B cell (primary cell): ENCODE results near the gene LPGAT1. TPM values are rescaled to one million over a fixed set of nuclear protein-coding genes. Genes with fewer than 3 reads are reported as not detected.
A peak's percentile ranks its signal among the peaks of the same experiment; 100 is the strongest.

Source experiments
- ATAC-seq: fragments of 200-7000 bp; cut with Tn5 transposase; one replicate; pipeline ENCODE4 v1.10.0; 2021; ENCODE audit warnings: low read depth, mild to moderate bottlenecking, moderate number of reproducible peaks, moderate library complexity
- CTCF ChIA-PET: fragments of 350-600 bp; sonication (Branson Sonifier 250); formaldehyde crosslinking; loops from one replicate; lab custom pipeline; 2021; ENCODE audit warnings: antibody characterized with exemption, inconsistent platforms; lab: Charles Lee
- POLR2A ChIA-PET: fragments of 350-600 bp; sonication (Branson Sonifier 250); formaldehyde crosslinking; loops from one replicate; lab custom pipeline; 2021; ENCODE audit warnings: antibody characterized with exemption; lab: Charles Lee
- DNase-seq: peaks from one replicate; pipeline ENCODE4 v3.0.0; 2013
- H2AFZ ChIP-seq: 2 replicates; pipeline ENCODE4 v1.6.1; 2012; ENCODE audit warnings: mild to moderate bottlenecking, low read depth, low read length; ENCODE audit not compliant: insufficient read depth, poor library complexity, severe bottlenecking
- H3K27ac ChIP-seq, 2 donors: 1 replicate in 1 of 2; 2 replicates in 1 of 2; pipeline ENCODE4 v1.5.1; 2012 to 2013; ENCODE audit warnings: low read length in 2 of 2, mild to moderate bottlenecking in 2 of 2, moderate library complexity in 1 of 2
- H3K27me3 ChIP-seq, 4 experiments: fragments of 200-600 bp in 1 of 4; sonication (generic) in 1 of 4; replicated peaks in 1 of 4; 1 replicate in 2 of 4; 2 replicates in 2 of 4; pipeline versions ENCODE4 v1.6.1 to v1.7.0; 2013 to 2016; ENCODE audit warnings: low read length in 3 of 4, mild to moderate bottlenecking in 2 of 4, mixed read lengths in 1 of 4, moderate library complexity in 1 of 4; ENCODE audit not compliant: insufficient read depth in 4 of 4, control insufficient read depth in 3 of 4; ENCODE audit errors: control extremely low read depth in 1 of 4
- H3K36me3 ChIP-seq, 2 experiments: replicated peaks in 1 of 2; 1 replicate in 1 of 2; 2 replicates in 1 of 2; pipeline versions ENCODE4 v1.6.1 to v1.7.1; 2013; ENCODE audit warnings: low read length in 1 of 2; ENCODE audit not compliant: insufficient read depth in 2 of 2, control insufficient read depth in 1 of 2; ENCODE audit errors: control extremely low read depth in 1 of 2, extremely low read depth in 1 of 2
- H3K4me1 ChIP-seq, 2 donors: fragments of 200-600 bp in 1 of 2; sonication (generic) in 1 of 2; 1 replicate in 1 of 2; 2 replicates in 1 of 2; pipeline versions ENCODE4 v1.5.1 to v1.6.1; 2013 to 2017; ENCODE audit warnings: low read length in 2 of 2; ENCODE audit not compliant: control insufficient read depth in 2 of 2, insufficient read depth in 2 of 2
- H3K4me2 ChIP-seq: replicated peaks from 2 replicates; pipeline ENCODE3; 2012; ENCODE audit warnings: mild to moderate bottlenecking, low read depth, low read length; ENCODE audit not compliant: poor library complexity, severe bottlenecking
- H3K4me3 ChIP-seq, 5 experiments: fragments of 200-600 bp in 1 of 5; sonication (generic) in 1 of 5; 1 replicate in 3 of 5; 2 replicates in 2 of 5; pipeline versions ENCODE4 v1.5.1 to v1.7.0; 2011 to 2016; ENCODE audit warnings: low read length in 4 of 5, mild to moderate bottlenecking in 4 of 5, low read depth in 2 of 5, control low read depth in 1 of 5, moderate library complexity in 1 of 5; ENCODE audit not compliant: insufficient read depth in 1 of 5; ENCODE audit errors: control extremely low read depth in 1 of 5, extremely low read depth in 1 of 5
- H3K79me2 ChIP-seq: fragments of 200-600 bp; sonication (generic); one replicate; pipeline ENCODE4 v1.6.0; 2016; ENCODE audit warnings: low read length; ENCODE audit not compliant: control insufficient read depth, insufficient read depth
- H3K9ac ChIP-seq: fragments of 200-600 bp; sonication (generic); 2 replicates; pipeline ENCODE4 v1.6.1; 2017; ENCODE audit warnings: mild to moderate bottlenecking, low read length, moderate library complexity
- H3K9me3 ChIP-seq, 3 donors: one replicate each; pipeline versions ENCODE4 v1.6.1 to v1.7.1; 2013; ENCODE audit warnings: low read length in 2 of 3; ENCODE audit not compliant: control insufficient read depth in 2 of 3, insufficient read depth in 1 of 3; ENCODE audit errors: control extremely low read depth in 1 of 3
- H4K20me1 ChIP-seq: 2 replicates; pipeline ENCODE4 v1.6.0; 2012; ENCODE audit warnings: mild to moderate bottlenecking, low read length; ENCODE audit not compliant: insufficient read depth, control insufficient read depth, poor library complexity, severe bottlenecking
- H3K27ac Mint-ChIP-seq: one replicate; pipeline ENCODE4 v1.8.0; 2021; ENCODE audit warnings: mixed read lengths
- H3K27me3 Mint-ChIP-seq: one replicate; pipeline ENCODE4 v1.8.0; 2021; ENCODE audit warnings: mixed read lengths
- H3K4me1 Mint-ChIP-seq: one replicate; pipeline ENCODE4 v1.8.0; 2021; ENCODE audit warnings: mixed read lengths
- H3K4me3 Mint-ChIP-seq: one replicate; pipeline ENCODE4 v1.8.0; 2021; ENCODE audit warnings: mixed read lengths
- H3K9me3 Mint-ChIP-seq: one replicate; pipeline ENCODE4 v1.8.0; 2022; ENCODE audit warnings: mixed read lengths; ENCODE audit not compliant: insufficient read depth
- CTCF ChIP-seq: fragments of 200-600 bp; IDR thresholded peaks from one replicate; pipeline ENCODE4 v1.8.0; 2022; ENCODE audit warnings: antibody characterized with exemption, mild to moderate bottlenecking
- EZH2 ChIP-seq: IDR thresholded peaks from 2 replicates; pipeline ENCODE4 v1.6.1; 2012; ENCODE audit warnings: borderline replicate concordance, low read depth, mild to moderate bottlenecking, moderate library complexity, low read length; ENCODE audit not compliant: insufficient read depth, poor library complexity, severe bottlenecking
- WGBS: methylation state at CpG from one replicate; pipeline ENCODE4 v1.1.5; 2013; ENCODE audit warnings: missing lambda C conversion rate; ENCODE audit not compliant: insufficient coverage; 5-methylcytosine and 5-hydroxymethylcytosine counted together
- intact Hi-C: fragments of 100-400 bp; cut with micrococcal nuclease; formaldehyde crosslinking; loops from one replicate; pipeline ENCODE4 v1.10.0; 2022
- polyA plus RNA-seq: library from polyadenylated mRNA; depleted of rRNA; stranded (reverse); fragments of >200 nt; gene quantifications from 2 replicates; pipeline ENCODE4 v1.2.3, GENCODE V29; 2012
- total RNA-seq, 2 donors: library from RNA; stranded (reverse); fragments of 120-200 nt in 1 of 2; gene quantifications; 1 replicate in 1 of 2; 2 replicates in 1 of 2; pipeline versions ENCODE4 v1.2.3 to v1.2.4, GENCODE V29; 2013 to 2022

Gene LPGAT1
- total and polyA plus RNA-seq, 2 donors (not counting 1 experiment from before 2014, with no cell fraction given): 9.3 to 63.8 TPM

GRCh38 chr1:211825980-211826379 is 4.6 kb downstream of the LPGAT1 start:
- TF ChIP-seq EZH2: no peak
- no peak for TF ChIP-seq CTCF
- H2AFZ ChIP-seq: no peak overlapping the region
- H3K27me3 Mint-ChIP-seq: no peaks in the 10 kb centered on the region
- H3K4me2 ChIP-seq: no peak overlapping the region
- ATAC-seq (no peak), DNase-seq (no peak)
- H3K27ac Mint-ChIP-seq: no peak overlapping the region
- intact Hi-C loops: no loop called here
- H3K79me2 ChIP-seq: peaks cover 47% of the 10 kb centered on the region
- WGBS: no CpG with 5 or more reads among the region's 1 CpG
- no peaks in the 10 kb centered on the region for H3K27me3 ChIP-seq
- no peak overlapping the region for H3K9ac ChIP-seq
- H3K27ac ChIP-seq: no peak overlapping the region
- peaks cover 0 to 3% of the 10 kb centered on the region in 2 experiments for H3K36me3 ChIP-seq
- no peak overlapping the region for H3K4me3 ChIP-seq
- POLR2A ChIA-PET: no interaction called here
- H3K4me3 Mint-ChIP-seq: no peak overlapping the region
- CTCF ChIA-PET: interaction anchor here (0.6 to 2.5 kb wide), 4 partner anchors 12 to 145 kb away, joined by 3 to 11 read pairs (median 4); no protein-coding TSS in a partner anchor
- no peaks in the 10 kb centered on the region for H3K9me3 Mint-ChIP-seq
- no peaks in the 10 kb centered on the region for H3K9me3 ChIP-seq
- H4K20me1 ChIP-seq: no peaks in the 10 kb centered on the region
- peaks cover 55% of the 10 kb centered on the region for H3K4me1 Mint-ChIP-seq
- H3K4me1 ChIP-seq: peaks cover 28 to 32% of the 10 kb centered on the region in 2 donors

- DNase-seq (peak; percentile 17), ATAC-seq (peak; percentile 28)
- Histone ChIP-seq H3K4me1 (peaks cover 13 to 17% of the 10 kb centered on the region in 2 donors), H3K79me2 (peaks cover 65% of the 10 kb centered on the region), H3K36me3 (peaks cover 0 to 23% of the 10 kb centered on the region in 2 experiments), H3K27ac (peak overlapping the region in 1 of 2 donors; percentile 64), H3K4me3 (no peak overlapping the region), H4K20me1 (peaks cover 10% of the 10 kb centered on the region), H3K27me3 (no peaks in the 10 kb centered on the region), H3K9ac (no peak overlapping the region), H2AFZ (no peak overlapping the region), H3K4me2 (peak overlapping the region; percentile 43), H3K9me3 (no peaks in the 10 kb centered on the region)
- ChIA-PET POLR2A (no interaction called here), CTCF (interaction anchor here (1.6 kb wide), 1 partner anchor 124 kb away, joined by 4 read pairs; no protein-coding TSS in a partner anchor)
- H3K27me3 Mint-ChIP-seq: no peaks in the 10 kb centered on the region
- peak overlapping the region; percentile 17 for H3K27ac Mint-ChIP-seq
- H3K4me3 Mint-ChIP-seq: no peak overlapping the region
- H3K4me1 Mint-ChIP-seq: peaks cover 41% of the 10 kb centered on the region
- intact Hi-C loops: loop anchor here (5.0 kb wide), 1 partner anchor 36 kb away; no protein-coding TSS in a partner anchor
- TF ChIP-seq EZH2 (no peak), CTCF (no peak)
- 100% methylated on average over 1 of the region's 5 CpGs for WGBS
- no peaks in the 10 kb centered on the region for H3K9me3 Mint-ChIP-seq
Observed at GRCh38 chr1:211822677-211823407, 7.7 kb downstream of the LPGAT1 start.
